Activated B cell treated with CpG ODN at 0.5 μM for 24 hours (primary cell): ENCODE results near the gene SPDYE6. TPM values are rescaled to one million over a fixed set of nuclear protein-coding genes. Genes with fewer than 3 reads are reported as not detected.
A peak's percentile ranks its signal among the peaks of the same experiment; 100 is the strongest.
"Not testable (repeated sequence)": the region's sequence is repeated elsewhere in the genome, so short reads cannot be mapped to it uniquely, and the experiment has no call there.

ENCODE experiments used
- ATAC-seq: fragments of 200-7000 bp; cut with Tn5 transposase; one replicate; pipeline ENCODE4 v1.10.0; 2021; ENCODE audit warnings: low read depth, mild to moderate bottlenecking, moderate library complexity
- CTCF ChIA-PET: fragments of 350-600 bp; sonication (Branson Sonifier 250); formaldehyde crosslinking; loops from one replicate; lab custom pipeline; 2021; ENCODE audit warnings: antibody characterized with exemption; lab: Charles Lee
- POLR2A ChIA-PET: fragments of 350-600 bp; sonication (Branson Sonifier 250); formaldehyde crosslinking; loops from one replicate; lab custom pipeline; 2021; ENCODE audit warnings: antibody characterized with exemption; lab: Charles Lee
- DNase-seq: peaks from one replicate; pipeline ENCODE4 v3.0.0; 2022
- H3K27ac Mint-ChIP-seq: one replicate; pipeline ENCODE4 v1.8.0; 2020; ENCODE audit warnings: mixed read lengths
- H3K27me3 Mint-ChIP-seq: one replicate; pipeline ENCODE4 v1.8.0; 2021; ENCODE audit warnings: mixed read lengths
- H3K36me3 Mint-ChIP-seq: one replicate; pipeline ENCODE4 v1.8.0; 2021; ENCODE audit warnings: low read depth, mixed read lengths
- H3K4me1 Mint-ChIP-seq: one replicate; pipeline ENCODE4 v1.8.0; 2021; ENCODE audit warnings: mixed read lengths
- H3K4me3 Mint-ChIP-seq: one replicate; pipeline ENCODE4 v1.8.0; 2020; ENCODE audit warnings: mild to moderate bottlenecking, mixed read lengths
- H3K9me3 Mint-ChIP-seq: one replicate; pipeline ENCODE4 v1.8.0; 2020; ENCODE audit warnings: mixed read lengths
- CTCF ChIP-seq: fragments of 200-600 bp; IDR thresholded peaks from one replicate; pipeline ENCODE4 v1.8.0; 2022; ENCODE audit warnings: antibody characterized with exemption, mild to moderate bottlenecking
- intact Hi-C: fragments of 100-400 bp; cut with micrococcal nuclease; formaldehyde crosslinking; loops from one replicate; pipeline ENCODE4 v1.15.1; 2024
- total RNA-seq: library from RNA; stranded (reverse); gene quantifications from 2 replicates; pipeline ENCODE4 v1.2.3, GENCODE V29; 2022

Gene SPDYE6
- total RNA-seq, 1 donor from 2014 or later = not detected

GRCh38 chr7:102337002-102337401 lies 19.2 kb downstream of the SPDYE6 start:
- ATAC-seq = peak; percentile 42
- POLR2A ChIA-PET = interaction anchor here (0.7 kb wide), 1 partner anchor 785 kb away, joined by 10 read pairs; no protein-coding TSS in a partner anchor
- CTCF ChIA-PET, H3K27me3 Mint-ChIP-seq, DNase-seq, H3K4me3 Mint-ChIP-seq, intact Hi-C loops, H3K36me3 Mint-ChIP-seq, H3K9me3 Mint-ChIP-seq, H3K27ac Mint-ChIP-seq: not testable (repeated sequence)
- peaks cover 25% of the 10 kb centered on the region for H3K4me1 Mint-ChIP-seq

GRCh38 chr7:102335574-102335973 lies 20.7 kb downstream of the SPDYE6 start:
- CTCF ChIA-PET, H3K9me3 Mint-ChIP-seq, intact Hi-C loops, ATAC-seq, H3K27me3 Mint-ChIP-seq, H3K36me3 Mint-ChIP-seq, DNase-seq, H3K4me3 Mint-ChIP-seq, H3K27ac Mint-ChIP-seq: not testable (repeated sequence)
- POLR2A ChIA-PET = interaction anchor here (0.7 kb wide), 1 partner anchor 46 kb away, joined by 8 read pairs; no protein-coding TSS in a partner anchor
- peaks cover 30% of the 10 kb centered on the region for H3K4me1 Mint-ChIP-seq

GRCh38 chr7:102330666-102331460 lies 25.4 kb downstream of the SPDYE6 start:
- POLR2A ChIA-PET = interaction anchor here (0.7 to 1.3 kb wide), 3 partner anchors 11 to 44 kb away, joined by 3 to 7 read pairs (median 3); no protein-coding TSS in a partner anchor
- ATAC-seq, CTCF ChIA-PET, intact Hi-C loops, DNase-seq, H3K27me3 Mint-ChIP-seq, H3K9me3 Mint-ChIP-seq, H3K36me3 Mint-ChIP-seq: not testable (repeated sequence)
- H3K4me3 Mint-ChIP-seq = peak overlapping the region; percentile 16
- peaks cover 27% of the 10 kb centered on the region for H3K4me1 Mint-ChIP-seq
- H3K27ac Mint-ChIP-seq = peak overlapping the region; percentile 26

- H3K4me3 Mint-ChIP-seq, H3K9me3 Mint-ChIP-seq, H3K36me3 Mint-ChIP-seq, H3K27ac Mint-ChIP-seq, H3K27me3 Mint-ChIP-seq, DNase-seq, CTCF ChIA-PET, ATAC-seq, intact Hi-C loops: not testable (repeated sequence)
- POLR2A ChIA-PET = interaction anchor here (1.3 kb wide), 1 partner anchor 10 kb away, joined by 3 read pairs; no protein-coding TSS in a partner anchor
- H3K4me1 Mint-ChIP-seq = peaks cover 22% of the 10 kb centered on the region
These were observed 26.9 kb downstream of the SPDYE6 start for GRCh38 chr7:102329366-102329765.

GRCh38 chr7:102328863-102329262 lies 27.4 kb downstream of the SPDYE6 start:
- H3K4me3 Mint-ChIP-seq, CTCF ChIA-PET, H3K27me3 Mint-ChIP-seq, ATAC-seq, H3K36me3 Mint-ChIP-seq, H3K9me3 Mint-ChIP-seq, H3K27ac Mint-ChIP-seq, DNase-seq, intact Hi-C loops, POLR2A ChIA-PET: not testable (repeated sequence)
- peaks cover 22% of the 10 kb centered on the region for H3K4me1 Mint-ChIP-seq

- POLR2A ChIA-PET = interaction anchor here (0.6 kb wide), 1 partner anchor 11 kb away, joined by 4 read pairs; no protein-coding TSS in a partner anchor
- H3K27ac Mint-ChIP-seq, ATAC-seq, H3K9me3 Mint-ChIP-seq, CTCF ChIA-PET, H3K4me3 Mint-ChIP-seq, H3K36me3 Mint-ChIP-seq, DNase-seq, intact Hi-C loops, H3K27me3 Mint-ChIP-seq: not testable (repeated sequence)
- peaks cover 29% of the 10 kb centered on the region for H3K4me1 Mint-ChIP-seq
These were observed 29.1 kb downstream of the SPDYE6 start for GRCh38 chr7:102327183-102327582.

- no peaks in the 10 kb centered on the region for H3K27me3 Mint-ChIP-seq
- no peak for ATAC-seq
- intact Hi-C loops = no loop called here
- H3K36me3 Mint-ChIP-seq = peaks cover 11% of the 10 kb centered on the region
- no peak overlapping the region for H3K4me3 Mint-ChIP-seq
- no peak overlapping the region for H3K27ac Mint-ChIP-seq
- TF ChIP-seq CTCF = no peak
- DNase-seq = no peak
- no peaks in the 10 kb centered on the region for H3K9me3 Mint-ChIP-seq
- ChIA-PET POLR2A (interaction anchor here (0.6 kb wide), 1 partner anchor 12 kb away, joined by 4 read pairs; no protein-coding TSS in a partner anchor), CTCF (interaction anchor here (0.7 kb wide), 1 partner anchor 14 kb away, joined by 3 read pairs; no protein-coding TSS in a partner anchor)
- peaks cover 25% of the 10 kb centered on the region for H3K4me1 Mint-ChIP-seq
These were observed 29.9 kb downstream of the SPDYE6 start for GRCh38 chr7:102326157-102326889.

GRCh38 chr7:102325106-102325505 lies 31.1 kb downstream of the SPDYE6 start:
- Mint-ChIP-seq H3K36me3 (peaks cover 19% of the 10 kb centered on the region), H3K4me1 (peaks cover 22% of the 10 kb centered on the region)
- H3K27ac Mint-ChIP-seq, intact Hi-C loops, H3K27me3 Mint-ChIP-seq, H3K9me3 Mint-ChIP-seq, CTCF ChIA-PET, H3K4me3 Mint-ChIP-seq, DNase-seq, POLR2A ChIA-PET, ATAC-seq: not testable (repeated sequence)
